GM12801 (cell line): ENCODE results near the gene CACNA2D3.

Experiments
- CTCF ChIP-seq: IDR thresholded peaks from one replicate; pipeline ENCODE4 v1.5.1; 2011; ENCODE audit warnings: control low read depth; ENCODE audit not compliant: insufficient read length; ENCODE audit errors: extremely low read depth

Gene CACNA2D3

GRCh38 chr3:54901906-54902685, 779.7 kb downstream of the CACNA2D3 start:
- TF ChIP-seq CTCF = no peak

- TF ChIP-seq CTCF = no peak
Observed at GRCh38 chr3:54905261-54905888, 783.0 kb downstream of the CACNA2D3 start.

DNA sequence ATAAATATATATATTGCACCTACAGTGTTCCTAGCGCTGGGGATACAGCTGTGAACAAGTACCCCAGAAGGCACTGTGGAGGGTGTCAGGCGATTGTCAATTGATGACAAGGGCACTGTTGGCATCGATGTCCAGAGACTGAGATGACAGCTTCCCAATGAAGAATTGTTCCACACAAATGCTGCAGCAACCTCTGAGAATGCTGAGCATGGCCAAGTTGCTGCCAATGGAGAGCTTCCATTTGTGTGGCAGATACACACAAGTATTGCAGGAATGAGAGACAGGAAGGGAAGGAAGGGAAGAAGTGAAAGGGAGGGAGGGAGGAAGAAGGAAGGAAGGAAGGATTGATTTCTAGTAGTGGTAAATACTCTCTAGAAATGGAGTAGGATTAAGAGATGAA, 783.6 kb downstream of the CACNA2D3 start:
- TF ChIP-seq CTCF = no peak

DNA sequence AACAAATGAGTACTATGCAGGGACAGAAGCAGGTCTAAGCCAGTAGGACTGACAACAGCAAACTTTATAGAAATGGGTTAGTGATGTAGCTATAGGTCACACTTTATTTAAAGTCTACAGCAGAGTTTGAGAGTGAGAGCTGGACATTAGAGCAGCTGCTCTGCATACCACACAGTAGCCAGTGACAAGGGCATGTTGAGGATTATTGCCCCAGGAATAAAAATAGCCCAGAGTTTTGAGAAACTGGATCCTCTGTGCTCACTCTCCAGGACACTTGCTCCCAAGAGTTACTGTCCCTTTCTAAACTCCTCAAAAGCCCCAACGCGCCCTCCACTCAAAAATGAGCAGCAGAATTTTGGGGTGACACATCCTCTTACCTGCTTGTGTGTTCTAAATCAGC, 784.4 kb downstream of the CACNA2D3 start:
- TF ChIP-seq CTCF = no peak

- TF ChIP-seq CTCF = no peak
Observed at GRCh38 chr3:54909191-54909590, 786.8 kb downstream of the CACNA2D3 start.

DNA sequence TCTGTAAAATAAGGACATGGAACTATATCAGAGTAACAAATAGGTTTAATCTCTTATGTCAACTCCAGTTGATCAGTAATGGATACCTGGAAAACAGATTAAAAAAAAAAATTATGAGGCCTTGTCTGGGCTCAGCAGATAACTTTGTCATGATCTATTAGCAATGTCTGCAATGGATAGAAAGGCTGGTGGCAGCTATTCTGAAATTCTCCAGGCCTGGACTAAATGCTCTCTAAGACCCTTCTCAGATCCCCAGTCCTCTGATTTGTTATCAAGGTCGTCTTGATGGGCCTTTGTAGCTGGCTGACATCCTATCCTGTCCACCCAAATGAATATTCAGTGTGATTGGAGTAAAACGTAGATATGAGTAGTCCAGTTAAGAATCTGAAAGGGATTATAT, 791.8 kb downstream of the CACNA2D3 start:
- no peak for TF ChIP-seq CTCF

GRCh38 chr3:54915181-54915580, 792.8 kb downstream of the CACNA2D3 start:
- TF ChIP-seq CTCF = no peak
